Measurements from ENCODE around the gene DOCK1.

The DOCK1 gene

GRCh38 chr10:127486355-127486754, 581.1 kb downstream of the DOCK1 start:
- H3K4me3 ChIP-seq (ENCODE audit: low read depth, low read length), result no peak overlapping the region
- TF ChIP-seq, protein P1, sequence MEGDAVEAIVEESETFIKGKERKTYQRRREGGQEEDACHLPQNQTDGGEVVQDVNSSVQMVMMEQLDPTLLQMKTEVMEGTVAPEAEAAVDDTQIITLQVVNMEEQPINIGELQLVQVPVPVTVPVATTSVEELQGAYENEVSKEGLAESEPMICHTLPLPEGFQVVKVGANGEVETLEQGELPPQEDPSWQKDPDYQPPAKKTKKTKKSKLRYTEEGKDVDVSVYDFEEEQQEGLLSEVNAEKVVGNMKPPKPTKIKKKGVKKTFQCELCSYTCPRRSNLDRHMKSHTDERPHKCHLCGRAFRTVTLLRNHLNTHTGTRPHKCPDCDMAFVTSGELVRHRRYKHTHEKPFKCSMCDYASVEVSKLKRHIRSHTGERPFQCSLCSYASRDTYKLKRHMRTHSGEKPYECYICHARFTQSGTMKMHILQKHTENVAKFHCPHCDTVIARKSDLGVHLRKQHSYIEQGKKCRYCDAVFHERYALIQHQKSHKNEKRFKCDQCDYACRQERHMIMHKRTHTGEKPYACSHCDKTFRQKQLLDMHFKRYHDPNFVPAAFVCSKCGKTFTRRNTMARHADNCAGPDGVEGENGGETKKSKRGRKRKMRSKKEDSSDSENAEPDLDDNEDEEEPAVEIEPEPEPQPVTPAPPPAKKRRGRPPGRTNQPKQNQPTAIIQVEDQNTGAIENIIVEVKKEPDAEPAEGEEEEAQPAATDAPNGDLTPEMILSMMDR (IDR thresholded peaks at IDR 0.05; ENCODE audit: low read depth, low read length), result no peak
- no peak for DNase-seq (ENCODE audit: low read depth, low spot score)
- in situ Hi-C loops (cut with HindIII; ENCODE audit: low sequenced_read_pairs), result no loop called here

GRCh38 chr10:127492607-127493250, 587.5 kb downstream of the DOCK1 start:
- TF ChIP-seq, protein P1 (IDR thresholded peaks at IDR 0.05; ENCODE audit: low read depth, low read length), result peak; percentile 11
- in situ Hi-C loops (cut with HindIII; ENCODE audit: low sequenced_read_pairs), result no loop called here
- no peak overlapping the region for H3K4me3 ChIP-seq (ENCODE audit: low read depth, low read length)
- no peak for DNase-seq (ENCODE audit: low read depth, low spot score)

GRCh38 chr10:127496035-127496434, 590.8 kb downstream of the DOCK1 start:
- in situ Hi-C loops (cut with HindIII; ENCODE audit: low sequenced_read_pairs), result no loop called here
- TF ChIP-seq, protein P1 (IDR thresholded peaks at IDR 0.05; ENCODE audit: low read depth, low read length), result no peak
- no peak for DNase-seq (ENCODE audit: low read depth, low spot score)

GRCh38 chr10:127497685-127498084, 592.5 kb downstream of the DOCK1 start:
- DNase-seq (ENCODE audit: low read depth, low spot score), result no peak
- H3K4me3 ChIP-seq (ENCODE audit: low read depth, low read length), result no peak overlapping the region
- in situ Hi-C loops (cut with HindIII; ENCODE audit: low sequenced_read_pairs), result no loop called here
- TF ChIP-seq, protein P1 (IDR thresholded peaks at IDR 0.05; ENCODE audit: low read depth, low read length), result no peak

More at GRCh38 chr10:127496035-127496434, 590.8 kb downstream of the DOCK1 start:
- H3K4me3 ChIP-seq (ENCODE audit: low read depth, low read length), result no peak overlapping the region

DNA sequence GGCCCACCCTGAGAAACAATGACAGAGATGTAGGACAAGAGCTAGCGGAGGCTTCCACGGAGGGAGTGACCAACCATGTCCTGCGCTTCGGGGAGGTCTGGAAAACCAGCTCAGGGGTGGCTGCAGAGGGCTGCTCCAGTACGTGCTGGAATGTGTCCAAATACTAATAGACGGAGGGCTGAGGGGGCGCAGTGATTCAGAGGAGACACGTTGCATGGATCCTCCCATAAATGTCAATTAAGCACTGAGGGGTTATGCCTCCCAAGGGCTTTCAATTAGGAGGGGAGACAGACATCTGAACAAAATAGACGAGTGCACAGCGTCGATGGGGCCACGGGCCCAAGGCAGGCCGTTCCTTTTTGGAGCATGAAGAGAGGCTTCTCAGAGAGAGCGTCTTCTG, 592.9 kb downstream of the DOCK1 start:
- in situ Hi-C loops (cut with HindIII; ENCODE audit: low sequenced_read_pairs), result no loop called here
- H3K4me3 ChIP-seq (ENCODE audit: low read depth, low read length), result no peak overlapping the region
- DNase-seq (ENCODE audit: low read depth, low spot score), result no peak
- TF ChIP-seq, protein P1 (IDR thresholded peaks at IDR 0.05; ENCODE audit: low read depth, low read length), result no peak

DNA sequence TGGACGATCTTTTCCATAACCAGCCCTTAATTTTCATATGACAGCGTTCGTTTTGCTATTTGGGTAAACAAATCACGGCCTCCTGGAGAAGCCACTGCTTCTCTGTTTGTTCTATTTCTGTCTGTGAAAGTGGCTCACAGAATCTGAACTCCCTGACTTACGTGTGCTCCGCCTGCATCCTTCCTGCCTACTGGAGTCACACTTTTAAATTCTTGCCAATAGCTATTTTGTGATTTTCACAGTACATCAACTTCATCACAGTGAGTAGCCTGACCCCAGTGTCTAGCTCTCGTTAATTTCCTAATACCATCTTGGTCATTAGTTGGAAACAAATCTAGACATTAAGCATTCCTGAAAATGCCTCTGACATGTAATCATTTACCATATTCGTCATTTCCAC, 594.9 kb downstream of the DOCK1 start:
- in situ Hi-C loops (cut with HindIII; ENCODE audit: low sequenced_read_pairs), result no loop called here
- DNase-seq (ENCODE audit: low read depth, low spot score), result no peak
- H3K4me3 ChIP-seq (ENCODE audit: low read depth, low read length), result no peak overlapping the region
- TF ChIP-seq, protein P1 (IDR thresholded peaks at IDR 0.05; ENCODE audit: low read depth, low read length), result no peak
